ENCODE measurements around the gene SDK1. TPM values are rescaled to one million over a fixed set of nuclear protein-coding genes. Genes with fewer than 3 reads are reported as not detected.

The SDK1 gene
- total and polyA plus RNA-seq, 4 donors: 0.12 to 0.47 (median 0.36) TPM

- no peak for TF ChIP-seq FOXA1 (IDR thresholded peaks at IDR 0.05)
- no peak for TF ChIP-seq RXRA (IDR thresholded peaks at IDR 0.05)
- WGBS: 83% methylated on average over 12 of the region's 12 CpGs
- no peaks in the 10 kb centered on the region for H3K9me3 ChIP-seq (ENCODE audit: control insufficient read depth in 4 of 4, low read length in 3 of 4)
Observed at GRCh38 chr7:4033996-4034395, 732.9 kb downstream of the SDK1 start.

GRCh38 chr7:4037308-4037707 lies 736.3 kb downstream of the SDK1 start:
- Histone ChIP-seq H3K36me3 (ENCODE audit: control insufficient read depth in 4 of 4, insufficient read depth in 3 of 4, low read depth in 1 of 4, low read length in 3 of 4) (no peaks in the 10 kb centered on the region), H3K4me3 (ENCODE audit: low read depth in 1 of 3, low read length in 3 of 3) (no peak overlapping the region), H3K9ac (ENCODE audit: low read depth in 1 of 2, low read length in 2 of 2) (no peak overlapping the region), H3K9me3 (ENCODE audit: control insufficient read depth in 4 of 4, low read length in 3 of 4) (no peaks in the 10 kb centered on the region), H3K27ac (ENCODE audit: low read depth in 1 of 2, low read length in 2 of 2) (no peak overlapping the region), H3K4me1 (ENCODE audit: control insufficient read depth in 4 of 4, insufficient read depth in 4 of 4, low read length in 3 of 4) (no peaks in the 10 kb centered on the region), H3K27me3 (ENCODE audit: control insufficient read depth in 4 of 4, insufficient read depth in 4 of 4, low read length in 3 of 4) (peaks cover 0 to under 1% (median 0%) of the 10 kb centered on the region in 4 donors)
- WGBS: 89% methylated on average over 4 of the region's 4 CpGs
- DNase-seq (ENCODE audit: low spot score): no peak
- TF ChIP-seq JUND (IDR thresholded peaks at IDR 0.05): no peak
- TF ChIP-seq ZBTB33 (IDR thresholded peaks at IDR 0.05): no peak
- TF ChIP-seq GABPA (IDR thresholded peaks at IDR 0.05 in 1 of 2, conservative IDR thresholded peaks at IDR 0.05 in 1 of 2): no peak
- no peak for TF ChIP-seq NR2F2 (IDR thresholded peaks at IDR 0.05)
- TF ChIP-seq TAF1 (conservative IDR thresholded peaks at IDR 0.05): no peak
- TF ChIP-seq MAX (IDR thresholded peaks at IDR 0.05): no peak
- no peak for TF ChIP-seq RAD21 (IDR thresholded peaks at IDR 0.05)
- no peak for TF ChIP-seq YY1 (IDR thresholded peaks at IDR 0.05)
- no peak for TF ChIP-seq ATF3 (IDR thresholded peaks at IDR 0.05)
- no peak for TF ChIP-seq HNF4A (conservative IDR thresholded peaks at IDR 0.05)
- TF ChIP-seq SP1 (IDR thresholded peaks at IDR 0.05): no peak
- TF ChIP-seq CTCF (IDR thresholded peaks at IDR 0.05; ENCODE audit: low read depth, low read length, missing input control): no peak
- no peak for TF ChIP-seq EGR1 (IDR thresholded peaks at IDR 0.05; ENCODE audit: low read depth in 2 of 2)
- no peak for TF ChIP-seq FOXA1 (IDR thresholded peaks at IDR 0.05)
- TF ChIP-seq HNF4G (IDR thresholded peaks at IDR 0.05): no peak
- no peak for TF ChIP-seq FOXA2 (IDR thresholded peaks at IDR 0.05)
- no peak for TF ChIP-seq REST (IDR thresholded peaks at IDR 0.05)
- TF ChIP-seq RXRA (IDR thresholded peaks at IDR 0.05): no peak

More at GRCh38 chr7:4033996-4034395, 732.9 kb downstream of the SDK1 start:
- Histone ChIP-seq H3K9ac (ENCODE audit: low read depth in 1 of 2, low read length in 2 of 2) (no peak overlapping the region), H3K27me3 (ENCODE audit: control insufficient read depth in 4 of 4, insufficient read depth in 4 of 4, low read length in 3 of 4) (peaks cover 0 to 3% (median under 1%) of the 10 kb centered on the region in 4 donors), H3K27ac (ENCODE audit: low read depth in 1 of 2, low read length in 2 of 2) (no peak overlapping the region), H3K4me3 (ENCODE audit: low read depth in 1 of 3, low read length in 3 of 3) (no peak overlapping the region), H3K36me3 (ENCODE audit: control insufficient read depth in 4 of 4, insufficient read depth in 3 of 4, low read depth in 1 of 4, low read length in 3 of 4) (no peaks in the 10 kb centered on the region), H3K4me1 (ENCODE audit: control insufficient read depth in 4 of 4, insufficient read depth in 4 of 4, low read length in 3 of 4) (no peaks in the 10 kb centered on the region)
- no peak for DNase-seq (ENCODE audit: low spot score)

Data from liver (tissue), 9 donors.